ENCODE measurements around the gene TRIM27. TPM values are rescaled to one million over a fixed set of nuclear protein-coding genes. Genes with fewer than 3 reads are reported as not detected.
"Not testable (repeated sequence)": the region's sequence is repeated elsewhere in the genome, so short reads cannot be mapped to it uniquely, and the experiment has no call there.

The TRIM27 gene, protein sequence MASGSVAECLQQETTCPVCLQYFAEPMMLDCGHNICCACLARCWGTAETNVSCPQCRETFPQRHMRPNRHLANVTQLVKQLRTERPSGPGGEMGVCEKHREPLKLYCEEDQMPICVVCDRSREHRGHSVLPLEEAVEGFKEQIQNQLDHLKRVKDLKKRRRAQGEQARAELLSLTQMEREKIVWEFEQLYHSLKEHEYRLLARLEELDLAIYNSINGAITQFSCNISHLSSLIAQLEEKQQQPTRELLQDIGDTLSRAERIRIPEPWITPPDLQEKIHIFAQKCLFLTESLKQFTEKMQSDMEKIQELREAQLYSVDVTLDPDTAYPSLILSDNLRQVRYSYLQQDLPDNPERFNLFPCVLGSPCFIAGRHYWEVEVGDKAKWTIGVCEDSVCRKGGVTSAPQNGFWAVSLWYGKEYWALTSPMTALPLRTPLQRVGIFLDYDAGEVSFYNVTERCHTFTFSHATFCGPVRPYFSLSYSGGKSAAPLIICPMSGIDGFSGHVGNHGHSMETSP
- total RNA-seq: 10 to 100 TPM; 31.5 to 54.8 (median 36.7) TPM
- long read RNA-seq, partial matches to known transcripts: 10 of 14 reads
- long read RNA-seq, other reads (novel, unspliced or antisense): 0 of 14 reads

DNA sequence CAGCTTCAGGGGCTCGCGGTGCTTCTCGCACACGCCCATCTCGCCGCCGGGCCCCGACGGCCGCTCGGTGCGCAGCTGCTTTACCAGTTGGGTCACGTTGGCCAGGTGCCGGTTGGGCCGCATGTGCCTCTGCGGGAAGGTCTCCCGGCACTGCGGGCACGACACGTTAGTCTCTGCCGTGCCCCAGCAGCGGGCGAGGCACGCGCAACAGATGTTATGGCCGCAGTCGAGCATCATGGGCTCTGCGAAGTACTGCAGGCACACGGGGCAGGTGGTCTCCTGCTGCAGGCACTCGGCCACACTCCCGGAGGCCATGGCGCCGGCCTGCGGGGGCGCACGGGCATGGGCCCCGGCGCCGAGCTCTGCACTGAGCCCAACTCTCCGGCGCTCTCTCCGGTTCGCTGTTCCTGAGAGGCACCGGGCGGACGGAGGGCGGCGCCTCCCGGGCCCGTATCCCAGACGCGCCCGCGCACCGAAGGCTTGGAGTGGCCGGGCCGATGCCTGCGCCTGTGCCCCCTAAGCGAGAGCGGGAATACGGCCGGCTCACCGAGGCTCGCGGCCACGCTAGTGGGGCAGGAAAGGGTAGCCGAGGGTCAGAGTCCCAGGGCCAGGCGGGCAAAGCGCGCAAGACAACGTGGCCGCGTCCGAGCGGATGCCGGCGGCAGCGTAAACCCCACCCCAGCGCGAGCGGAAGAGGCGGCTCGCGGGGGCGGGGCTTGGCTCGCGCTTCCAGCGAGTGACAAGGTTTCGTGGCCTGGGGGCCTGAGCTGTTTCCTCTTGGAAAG lies at the start of gene TRIM27:
TRIM27 (minus strand) TSS at position 668 of the 785 bp plus-strand sequence; CDS start at position 315, 353 bp downstream.
- TF ChIP-seq POLR2A (IDR thresholded peaks at IDR 0.05): peak; percentile 97
- TF ChIP-seq, protein P1, sequence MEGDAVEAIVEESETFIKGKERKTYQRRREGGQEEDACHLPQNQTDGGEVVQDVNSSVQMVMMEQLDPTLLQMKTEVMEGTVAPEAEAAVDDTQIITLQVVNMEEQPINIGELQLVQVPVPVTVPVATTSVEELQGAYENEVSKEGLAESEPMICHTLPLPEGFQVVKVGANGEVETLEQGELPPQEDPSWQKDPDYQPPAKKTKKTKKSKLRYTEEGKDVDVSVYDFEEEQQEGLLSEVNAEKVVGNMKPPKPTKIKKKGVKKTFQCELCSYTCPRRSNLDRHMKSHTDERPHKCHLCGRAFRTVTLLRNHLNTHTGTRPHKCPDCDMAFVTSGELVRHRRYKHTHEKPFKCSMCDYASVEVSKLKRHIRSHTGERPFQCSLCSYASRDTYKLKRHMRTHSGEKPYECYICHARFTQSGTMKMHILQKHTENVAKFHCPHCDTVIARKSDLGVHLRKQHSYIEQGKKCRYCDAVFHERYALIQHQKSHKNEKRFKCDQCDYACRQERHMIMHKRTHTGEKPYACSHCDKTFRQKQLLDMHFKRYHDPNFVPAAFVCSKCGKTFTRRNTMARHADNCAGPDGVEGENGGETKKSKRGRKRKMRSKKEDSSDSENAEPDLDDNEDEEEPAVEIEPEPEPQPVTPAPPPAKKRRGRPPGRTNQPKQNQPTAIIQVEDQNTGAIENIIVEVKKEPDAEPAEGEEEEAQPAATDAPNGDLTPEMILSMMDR (IDR thresholded peaks at IDR 0.05): peak in 1 of 4 donors; percentile 7
- Histone ChIP-seq H3K36me3 (peaks cover 0 to 33% (median 20%) of the 10 kb centered on the region in 4 donors), H3K27me3 (no peaks in the 10 kb centered on the region), H3K9me3 (no peaks in the 10 kb centered on the region), H3K4me3 (peak within 1 kb of the TSS; percentile 95 to 96 (median 95)), H3K27ac (peak within 1 kb of the TSS; percentile 97 to 98 (median 98)), H3K4me1 (peaks cover 0 to 24% (median 4%) of the 10 kb centered on the region in 4 donors)
- DNase-seq (peak; percentile 95 to 96 (median 96)), ATAC-seq (peak; percentile 90 to 96 (median 94))
- intact Hi-C loops (cut with DNase I): no loop called here
- WGBS (ENCODE audit: insufficient coverage, low coverage, low lambda C conversion rate, missing lambda C conversion rate): no CpG with 5 or more reads among the region's 89 CpGs

DNA sequence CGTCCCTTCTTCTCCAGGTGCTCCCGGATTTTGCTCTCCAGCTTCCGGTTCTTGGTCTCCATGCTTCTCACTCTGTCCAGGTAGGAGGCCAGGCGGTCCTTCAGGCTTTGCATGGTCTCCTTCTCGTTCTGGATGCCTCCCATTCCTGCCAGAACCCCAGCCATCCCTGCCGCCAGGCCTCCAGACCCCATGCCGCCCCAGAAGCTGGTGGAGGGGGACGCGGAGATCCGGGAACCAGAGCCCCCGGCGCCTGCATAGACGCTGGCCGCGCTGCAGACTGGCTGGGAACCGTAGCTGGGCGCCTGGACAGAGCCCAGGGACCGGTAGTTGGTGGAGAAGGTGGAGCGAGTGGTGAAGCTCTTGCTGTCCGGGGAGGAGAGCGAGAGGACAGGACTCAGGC lies 46.3 kb upstream of the TRIM27 start:
- H3K36me3 ChIP-seq; ATAC-seq; H3K4me1 ChIP-seq; H3K27ac ChIP-seq; intact Hi-C loops (cut with DNase I); H3K4me3 ChIP-seq; DNase-seq; H3K9me3 ChIP-seq; H3K27me3 ChIP-seq: not testable (repeated sequence)
- WGBS (ENCODE audit: insufficient coverage, low coverage, low lambda C conversion rate, missing lambda C conversion rate): 86% methylated on average over 4 of the region's 21 CpGs

DNA sequence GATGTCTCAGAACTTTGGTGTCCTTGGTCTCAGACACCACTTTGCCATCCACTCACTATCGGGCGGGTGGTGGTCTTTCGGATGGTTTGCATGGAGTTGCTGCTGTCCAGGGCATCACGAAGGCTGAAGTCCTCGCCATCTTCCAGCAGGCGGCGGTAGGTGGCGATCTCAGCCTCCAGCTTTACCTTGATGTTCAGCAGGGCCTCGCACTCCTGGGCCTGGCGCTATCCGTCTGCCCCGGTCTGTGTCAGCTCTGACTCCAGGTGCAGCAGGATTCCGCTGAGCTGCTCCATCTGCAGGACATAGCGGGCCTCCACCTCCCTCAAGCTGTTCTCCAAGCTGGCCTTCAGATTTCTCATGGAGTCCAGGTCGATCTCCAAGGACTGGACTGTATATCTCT lies 45.3 kb upstream of the TRIM27 start:
- DNase-seq: no peak
- H3K27me3 ChIP-seq: no peaks in the 10 kb centered on the region
- no peak overlapping the region for H3K4me3 ChIP-seq
- no peaks in the 10 kb centered on the region for H3K4me1 ChIP-seq
- intact Hi-C loops (cut with DNase I): no loop called here
- TF ChIP-seq, protein P1 (IDR thresholded peaks at IDR 0.05): no peak
- no peak for TF ChIP-seq POLR2A (IDR thresholded peaks at IDR 0.05)
- no peak overlapping the region for H3K27ac ChIP-seq
- no peak for ATAC-seq
- no peaks in the 10 kb centered on the region for H3K36me3 ChIP-seq
- WGBS (ENCODE audit: insufficient coverage, low coverage, low lambda C conversion rate, missing lambda C conversion rate): 73% methylated on average over 2 of the region's 15 CpGs
- no peaks in the 10 kb centered on the region for H3K9me3 ChIP-seq

DNA sequence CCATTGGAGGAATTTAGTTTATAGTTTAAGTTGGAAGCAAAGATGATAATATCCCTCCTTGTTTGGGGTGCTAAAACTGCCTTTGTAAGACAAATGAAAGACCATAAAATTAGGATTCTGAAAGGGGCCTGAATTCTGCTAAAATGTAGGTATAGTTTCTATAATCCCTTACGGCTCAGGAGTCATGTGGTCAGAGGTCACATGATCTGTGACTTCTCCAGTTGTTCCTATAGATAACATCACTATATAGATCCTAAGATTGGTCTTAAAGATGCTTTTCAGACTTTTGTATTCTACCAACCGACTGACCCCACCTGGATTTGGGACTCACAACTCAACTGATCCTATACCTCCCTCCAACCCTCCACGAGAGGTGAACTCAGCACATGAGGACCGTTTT lies 44.7 kb upstream of the TRIM27 start:
- Histone ChIP-seq H3K9me3 (no peaks in the 10 kb centered on the region), H3K27me3 (no peaks in the 10 kb centered on the region), H3K4me1 (no peaks in the 10 kb centered on the region), H3K27ac (no peak overlapping the region), H3K36me3 (no peaks in the 10 kb centered on the region), H3K4me3 (no peak overlapping the region)
- DNase-seq: no peak
- WGBS (ENCODE audit: insufficient coverage, low coverage, low lambda C conversion rate, missing lambda C conversion rate): 55% methylated on average over 4 of the region's 4 CpGs
- TF ChIP-seq POLR2A (IDR thresholded peaks at IDR 0.05): no peak
- TF ChIP-seq, protein P1 (IDR thresholded peaks at IDR 0.05): no peak
- intact Hi-C loops (cut with DNase I): no loop called here
- no peak for ATAC-seq

All from right lobe of liver (tissue), 6 donors.